GM18520 (cell line): ENCODE data around the gene PPHLN1.

Experiments
- ATAC-seq: cut with Tn5 transposase; IDR thresholded peaks from one replicate; pipeline ENCODE4 v1.9.1; 2021; ENCODE audit not compliant: unreplicated experiment

The PPHLN1 gene

DNA sequence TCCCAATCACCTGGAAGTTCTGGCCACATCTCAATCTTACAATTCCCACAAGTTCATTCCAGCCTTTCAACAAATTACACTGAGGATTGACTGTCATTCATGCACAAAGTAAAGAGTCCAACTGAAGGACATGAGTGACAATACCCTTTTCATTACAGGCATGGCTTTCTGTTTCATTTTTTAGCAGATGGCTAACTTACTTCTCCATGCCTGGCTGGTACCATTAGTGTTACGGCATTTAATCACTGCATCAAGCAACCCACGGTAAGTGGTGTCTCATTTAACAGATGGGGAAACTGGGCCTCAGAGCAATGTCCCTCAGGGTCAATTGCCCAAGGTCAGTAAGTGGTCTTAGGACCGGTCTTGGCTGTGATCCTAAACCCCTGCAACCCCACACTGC, 149.1 kb downstream of the PPHLN1 start:
- ATAC-seq = peak; percentile 46

DNA sequence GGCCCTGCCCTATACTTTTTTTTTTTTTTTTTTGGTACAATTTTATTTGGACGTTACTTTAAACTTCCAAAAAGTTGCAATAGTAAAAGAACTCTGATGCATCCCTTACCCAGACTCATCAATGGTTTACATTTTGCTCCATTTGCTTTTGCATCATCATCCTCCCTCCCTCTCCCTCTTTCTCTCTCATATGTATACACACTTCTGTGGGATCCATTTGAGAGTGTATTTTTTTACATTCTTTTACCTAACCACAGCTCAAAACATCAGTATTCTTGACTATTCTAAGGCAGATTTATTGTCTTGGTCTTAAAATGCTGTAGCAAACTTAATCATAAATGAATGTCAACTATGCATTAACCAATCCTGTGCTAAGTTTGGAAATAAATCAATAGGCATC, 152.0 kb downstream of the PPHLN1 start:
- no peak for ATAC-seq

DNA sequence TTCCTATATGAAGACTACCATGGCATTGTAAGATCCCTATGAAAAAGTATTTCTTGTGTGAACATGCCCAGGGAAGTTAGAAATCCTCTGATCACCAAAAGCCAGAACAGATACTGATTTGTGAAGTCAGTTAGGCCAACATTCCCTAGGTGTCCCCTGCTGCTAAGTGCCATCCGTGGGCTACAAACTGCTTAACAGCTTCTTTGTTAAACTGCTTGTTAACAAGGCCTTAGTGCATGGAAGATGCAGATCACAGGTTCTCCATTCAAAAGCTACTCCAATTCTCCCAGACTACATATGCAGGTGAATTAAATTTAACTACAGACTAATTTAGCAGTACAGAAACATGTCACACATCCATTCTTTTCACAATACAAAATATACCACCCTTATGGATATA, 155.4 kb downstream of the PPHLN1 start:
- ATAC-seq = no peak

DNA sequence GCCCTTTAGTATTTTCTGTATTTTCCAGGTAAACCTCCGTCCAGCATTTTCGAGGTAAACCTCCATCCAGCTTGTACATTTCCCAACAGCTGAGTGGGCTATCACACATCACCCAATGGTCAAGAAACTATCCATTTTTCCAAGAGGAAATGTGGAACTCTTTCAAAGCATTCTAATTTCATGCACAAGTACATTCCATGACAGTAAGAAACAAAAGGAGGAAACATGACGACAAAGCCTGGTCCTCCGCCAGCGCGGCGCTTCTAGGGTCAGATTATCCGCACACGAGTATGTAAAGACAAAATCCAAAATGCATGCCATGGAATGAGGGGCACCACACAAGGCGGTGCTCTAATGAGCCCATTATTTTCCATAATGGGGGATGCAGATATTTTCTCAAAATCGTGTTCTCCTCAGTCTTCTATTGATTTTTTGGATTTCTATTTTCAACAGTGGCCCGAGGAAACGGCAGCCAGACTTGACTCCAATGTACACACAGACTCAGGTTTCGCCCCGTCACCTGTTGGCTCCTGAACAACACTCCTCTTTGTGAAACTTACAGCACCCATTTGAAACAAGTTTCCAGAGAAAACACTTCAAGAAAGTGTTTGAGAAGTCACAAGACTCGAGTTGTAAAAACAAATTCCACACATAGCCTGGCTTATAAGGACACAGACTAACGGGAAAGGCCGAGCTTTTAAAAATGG, 156.2 kb downstream of the PPHLN1 start:
- no peak for ATAC-seq

DNA sequence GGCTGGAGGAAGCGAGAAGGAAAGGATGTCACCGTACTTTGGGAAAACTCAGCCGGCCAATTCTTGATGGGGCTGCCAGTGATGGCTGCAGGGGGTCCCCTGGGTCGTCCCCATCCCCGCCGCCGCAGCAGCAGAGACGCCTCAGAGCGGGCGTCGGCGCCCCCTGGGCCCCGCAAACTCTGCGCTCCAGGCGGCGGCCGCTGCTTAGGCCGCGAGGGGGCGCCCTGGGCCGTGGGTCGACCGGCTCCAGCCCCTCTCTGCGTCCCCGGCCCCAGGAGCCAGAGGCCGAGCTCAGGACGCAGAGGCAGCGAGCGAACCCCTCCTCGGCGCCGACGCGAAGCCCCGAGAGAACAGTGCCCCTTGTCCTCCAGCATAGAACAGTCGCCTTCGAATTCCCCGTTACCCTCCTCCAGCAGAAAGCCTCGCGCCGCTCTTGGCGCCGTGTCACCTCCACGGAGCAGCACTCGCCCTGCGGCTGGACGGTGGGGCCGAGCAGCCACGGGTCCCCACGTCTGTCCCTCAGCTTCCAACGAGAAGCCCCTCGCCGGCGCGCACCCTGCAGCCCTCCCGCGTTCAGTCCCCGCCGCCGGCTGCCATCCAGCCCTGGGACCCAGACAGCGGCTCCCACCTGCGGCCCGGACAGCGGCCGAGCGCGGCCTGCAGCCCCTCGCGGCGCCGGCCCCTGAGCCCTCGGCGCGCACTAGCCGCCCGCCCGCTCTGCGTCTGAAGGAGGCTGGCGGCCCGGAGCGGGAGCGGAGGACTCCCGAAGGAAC, 157.0 kb downstream of the PPHLN1 start:
- peak; percentile 59 for ATAC-seq

DNA sequence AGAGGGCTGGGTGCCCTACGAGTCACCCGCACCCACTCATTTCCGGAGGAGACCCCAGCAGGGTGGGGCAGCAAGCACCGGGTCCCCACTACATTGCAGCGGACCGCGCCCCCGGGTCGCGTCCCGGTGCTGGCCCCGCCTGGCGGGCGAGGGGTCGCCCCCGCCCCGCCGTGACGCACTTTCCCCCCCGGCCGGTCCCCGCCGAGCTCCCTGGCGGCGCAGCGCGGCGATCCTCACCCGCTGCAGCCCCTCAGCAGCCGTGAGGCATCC, 157.5 kb downstream of the PPHLN1 start:
- peak; percentile 5 for ATAC-seq

DNA sequence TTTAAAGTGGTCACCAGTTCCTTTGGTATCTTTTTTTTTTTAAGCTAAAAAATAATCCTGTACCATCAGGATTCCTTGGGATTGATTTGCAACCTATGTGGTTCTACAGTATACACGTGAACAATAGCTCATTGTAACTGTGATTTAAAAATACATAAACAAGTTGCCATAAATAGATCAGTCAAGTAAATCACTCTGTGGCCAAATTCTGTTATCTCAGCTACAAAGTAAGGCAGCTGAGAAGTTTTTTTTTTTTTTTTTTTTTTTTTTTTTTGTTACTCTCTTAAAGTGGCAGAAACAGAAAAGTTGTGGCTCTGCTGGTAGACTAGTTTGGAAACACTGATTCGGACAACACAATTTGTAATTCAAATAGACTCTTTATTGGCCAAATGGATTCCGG, 159.0 kb downstream of the PPHLN1 start:
- no peak for ATAC-seq

DNA sequence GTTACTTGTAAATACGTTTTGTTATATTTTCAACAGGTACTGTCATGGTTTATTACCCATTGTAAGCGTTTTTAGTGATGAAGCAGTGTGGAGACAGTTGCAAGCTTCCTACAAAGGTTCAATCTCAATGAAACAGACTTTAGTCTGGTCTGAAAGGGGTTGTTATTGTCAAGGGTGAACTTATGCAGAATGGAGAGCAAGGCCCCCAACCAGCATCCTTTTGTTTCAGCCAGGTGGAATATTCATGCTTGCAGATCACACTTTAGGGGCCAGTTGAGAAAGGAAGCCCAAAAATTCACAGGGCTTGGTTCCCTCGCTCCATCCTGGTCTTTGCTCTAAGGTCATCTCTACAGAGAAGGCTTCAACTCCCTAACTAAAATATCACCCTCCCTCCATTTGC, 159.9 kb downstream of the PPHLN1 start:
- ATAC-seq = no peak

DNA sequence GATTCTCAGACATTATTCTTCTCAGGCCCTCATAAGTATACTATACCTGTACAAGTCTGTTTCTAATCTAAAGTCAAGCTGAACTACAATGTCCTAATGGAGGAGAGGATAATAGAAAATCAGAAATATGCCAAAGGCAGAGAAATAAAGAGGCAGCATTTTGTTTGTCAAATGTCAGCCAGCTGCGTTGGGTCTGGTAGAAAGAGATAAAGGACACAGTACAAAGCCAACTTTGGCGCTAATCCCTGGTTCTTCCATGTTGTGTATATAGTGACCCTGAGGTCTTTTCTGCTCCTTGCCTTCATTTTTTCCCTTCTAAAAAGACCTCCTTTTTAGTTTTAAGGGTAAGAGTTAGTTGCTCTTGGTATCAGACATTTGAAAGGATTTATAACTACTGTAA, 160.4 kb downstream of the PPHLN1 start:
- ATAC-seq = no peak

DNA sequence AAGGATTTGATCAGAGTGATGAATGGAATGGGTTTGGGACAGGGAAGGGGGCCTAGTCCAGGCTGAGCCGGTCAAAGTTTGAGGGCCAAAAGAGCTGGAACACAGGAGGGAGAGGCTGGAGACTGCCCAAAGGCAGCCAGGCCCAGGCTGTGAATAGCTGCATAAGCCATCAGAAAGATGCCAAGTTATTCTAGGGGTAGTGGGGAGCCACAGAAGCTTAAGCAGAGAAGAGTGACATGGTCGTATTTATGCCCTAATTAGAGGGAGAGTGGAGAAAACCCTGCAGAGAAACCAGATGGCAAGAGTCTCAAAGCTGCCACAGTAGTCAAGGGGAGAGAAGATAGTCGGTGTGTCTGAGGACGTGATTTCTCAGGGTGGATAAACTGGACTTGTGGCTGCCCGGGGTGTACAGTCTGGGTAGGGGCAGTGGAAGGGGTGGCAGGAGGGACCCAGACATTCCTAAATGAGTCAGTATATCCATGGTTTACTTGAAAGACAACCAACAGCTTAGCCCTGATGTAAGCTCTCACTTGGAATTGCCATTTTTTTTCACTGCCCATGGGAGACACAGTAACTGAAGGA, 164.4 kb downstream of the PPHLN1 start:
- ATAC-seq = no peak
